ENCODE measurements around the gene MEF2D.

MEF2D gene

DNA sequence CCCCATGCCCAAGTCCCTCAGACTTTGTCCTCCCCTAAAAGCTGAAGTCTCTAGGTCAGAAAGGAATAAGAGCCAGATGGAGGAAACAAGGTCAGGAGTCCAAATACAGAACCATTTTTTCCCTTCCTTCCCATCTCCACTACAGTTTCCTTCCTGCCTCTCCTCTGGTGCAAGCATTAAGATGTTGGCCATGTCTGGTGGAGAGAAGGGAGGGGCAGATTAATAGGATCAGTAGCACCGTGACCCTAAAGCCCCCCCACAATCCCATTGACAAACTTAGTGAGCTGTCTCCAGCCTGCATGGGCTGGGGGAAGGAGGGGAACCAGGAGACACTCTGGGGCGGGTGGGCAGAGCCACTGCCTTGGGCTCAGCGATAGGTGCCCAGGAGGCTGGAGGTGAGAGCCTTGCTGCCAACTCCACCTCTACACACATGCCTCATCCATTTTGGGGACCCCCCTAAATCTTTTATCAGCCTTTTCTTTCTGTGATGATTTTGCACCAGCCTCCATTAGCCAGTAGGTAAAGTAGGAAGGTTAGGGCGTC lies 71.8 kb downstream of the MEF2D start:
- DNase-seq (ENCODE audit: low spot score): no peak

DNA sequence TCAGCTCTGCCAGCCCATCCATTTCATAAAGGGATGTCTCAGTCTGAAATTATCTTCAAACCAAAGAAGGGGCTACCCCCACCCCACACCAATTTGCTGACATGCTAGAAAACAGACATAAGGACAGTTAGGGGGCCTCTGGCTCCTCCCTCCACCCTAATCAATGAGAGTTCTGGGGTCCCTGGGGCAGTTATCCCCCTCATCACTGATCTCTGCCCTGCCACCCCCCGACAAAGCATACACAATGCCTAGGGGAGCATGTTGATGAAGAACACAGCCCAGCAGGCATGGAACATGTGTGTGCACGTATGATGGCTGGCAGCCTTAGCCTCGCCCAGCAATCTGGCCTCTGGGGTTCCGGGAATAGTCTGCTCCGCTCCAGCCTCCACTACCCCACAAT lies 72.6 kb downstream of the MEF2D start:
- DNase-seq (ENCODE audit: low spot score): no peak

GRCh38 chr1:156425943-156426342 lies 74.6 kb downstream of the MEF2D start:
- no peak for DNase-seq (ENCODE audit: low spot score)

DNA sequence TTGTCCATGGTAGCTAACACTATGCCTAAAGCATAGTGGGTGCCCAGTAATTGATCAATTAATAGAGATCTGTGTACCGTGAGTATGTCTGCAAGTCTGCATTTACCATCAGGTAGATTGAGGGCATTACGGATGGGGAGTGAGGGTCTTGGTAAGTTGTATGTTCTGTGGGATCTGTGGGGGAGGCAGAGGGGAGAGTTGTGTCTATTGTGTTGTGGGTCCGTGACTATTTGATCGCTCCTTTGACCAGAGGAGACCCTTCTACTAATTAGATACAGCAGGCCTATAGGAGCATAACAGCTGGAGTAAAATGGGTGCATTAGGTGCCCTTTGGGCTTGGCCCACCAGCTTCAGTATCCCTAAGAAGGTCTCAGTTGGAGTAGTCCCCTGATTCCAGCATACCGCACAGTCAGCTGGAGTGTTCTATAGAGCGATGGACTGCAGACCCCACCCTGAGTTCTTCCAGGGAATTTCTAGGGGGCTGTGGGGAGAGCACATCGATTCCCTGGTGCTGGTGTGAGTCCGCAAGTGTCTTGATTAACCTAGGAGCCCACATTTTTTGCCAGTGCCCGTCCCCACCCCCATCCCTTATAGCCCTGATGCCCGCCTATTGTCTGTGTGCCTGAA lies 75.7 kb downstream of the MEF2D start:
- no peak for DNase-seq (ENCODE audit: low spot score)

DNA sequence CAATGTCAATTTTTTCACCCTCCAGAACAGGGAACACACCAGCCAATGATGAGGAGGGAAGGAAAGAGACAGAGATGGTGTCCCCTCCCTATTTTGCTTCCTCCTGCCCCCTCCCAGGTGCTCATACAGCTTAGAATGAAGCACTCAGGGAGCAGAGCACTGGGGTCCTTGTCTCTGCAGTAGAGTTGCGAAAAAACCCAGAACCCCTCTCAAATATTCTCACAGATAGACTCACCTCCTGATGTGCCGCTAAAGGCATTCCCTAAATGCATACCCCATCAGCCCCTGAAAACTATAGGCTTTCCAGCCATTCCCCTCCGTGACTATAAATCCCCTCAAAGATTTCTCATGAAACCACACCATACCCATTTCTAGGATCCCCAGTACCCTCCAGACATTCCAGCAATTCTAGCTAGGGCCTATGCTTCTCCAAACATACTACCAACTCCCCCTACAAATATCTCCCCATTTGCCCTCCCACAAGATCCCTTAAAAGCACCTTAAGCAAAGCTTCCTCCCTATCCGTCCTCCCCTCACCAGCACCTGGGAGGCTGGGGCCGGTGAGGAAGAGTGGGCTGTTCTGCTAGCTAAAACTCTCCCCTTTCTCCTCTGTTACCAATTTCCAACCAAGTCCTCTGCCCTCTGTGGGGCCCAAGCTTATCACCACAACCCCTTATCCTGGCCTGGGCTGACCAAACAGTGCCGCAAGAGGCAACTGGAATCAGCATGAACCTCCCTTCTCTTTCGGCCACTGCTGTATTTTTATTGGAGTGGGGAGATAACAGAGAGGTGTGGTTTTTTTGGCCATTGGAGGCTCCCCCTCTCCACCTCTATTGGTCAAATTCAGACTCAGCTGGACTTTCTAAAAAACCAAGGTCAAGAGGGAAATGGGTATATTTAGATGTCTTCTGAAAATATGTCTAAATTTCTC lies 76.9 kb downstream of the MEF2D start:
- no peak for DNase-seq (ENCODE audit: low spot score)

GRCh38 chr1:156422602-156423091 lies 77.9 kb downstream of the MEF2D start:
- no peak for DNase-seq (ENCODE audit: low spot score)

DNA sequence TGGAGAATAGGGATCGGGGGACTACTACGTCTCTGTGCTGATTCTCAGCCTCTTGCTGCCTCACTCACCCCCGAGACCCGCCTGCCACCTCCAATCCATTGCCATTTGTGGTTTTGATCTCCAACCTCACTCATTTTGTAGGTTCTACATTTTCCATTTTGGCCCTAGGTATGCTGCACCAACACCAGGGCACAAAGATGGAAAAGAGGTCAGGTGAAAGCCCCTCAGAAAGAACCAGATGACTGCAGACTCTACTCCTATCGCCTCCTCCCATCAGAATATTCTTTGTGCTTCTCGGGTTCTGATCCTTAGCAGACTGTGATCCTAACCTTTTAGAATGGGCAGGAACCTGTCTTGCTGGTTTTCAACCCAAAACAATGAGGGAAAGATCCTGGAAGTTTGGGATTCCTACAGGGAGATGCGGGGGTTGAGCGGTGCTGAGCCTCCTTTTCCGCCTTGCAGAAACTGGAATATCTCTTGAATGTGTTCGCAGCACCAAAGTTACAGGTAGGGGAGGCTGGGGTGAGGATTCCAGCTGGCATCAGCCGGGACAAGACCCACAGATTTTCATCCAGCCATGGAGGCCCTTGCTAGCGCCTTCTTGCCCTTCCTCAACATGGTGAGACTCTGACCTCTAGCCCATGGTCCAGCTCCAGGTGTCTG lies 78.5 kb downstream of the MEF2D start:
- DNase-seq (ENCODE audit: low spot score): no peak

- DNase-seq (ENCODE audit: low spot score): peak; percentile 92
Observed at GRCh38 chr1:156421062-156421938, 79.3 kb downstream of the MEF2D start.

DNA sequence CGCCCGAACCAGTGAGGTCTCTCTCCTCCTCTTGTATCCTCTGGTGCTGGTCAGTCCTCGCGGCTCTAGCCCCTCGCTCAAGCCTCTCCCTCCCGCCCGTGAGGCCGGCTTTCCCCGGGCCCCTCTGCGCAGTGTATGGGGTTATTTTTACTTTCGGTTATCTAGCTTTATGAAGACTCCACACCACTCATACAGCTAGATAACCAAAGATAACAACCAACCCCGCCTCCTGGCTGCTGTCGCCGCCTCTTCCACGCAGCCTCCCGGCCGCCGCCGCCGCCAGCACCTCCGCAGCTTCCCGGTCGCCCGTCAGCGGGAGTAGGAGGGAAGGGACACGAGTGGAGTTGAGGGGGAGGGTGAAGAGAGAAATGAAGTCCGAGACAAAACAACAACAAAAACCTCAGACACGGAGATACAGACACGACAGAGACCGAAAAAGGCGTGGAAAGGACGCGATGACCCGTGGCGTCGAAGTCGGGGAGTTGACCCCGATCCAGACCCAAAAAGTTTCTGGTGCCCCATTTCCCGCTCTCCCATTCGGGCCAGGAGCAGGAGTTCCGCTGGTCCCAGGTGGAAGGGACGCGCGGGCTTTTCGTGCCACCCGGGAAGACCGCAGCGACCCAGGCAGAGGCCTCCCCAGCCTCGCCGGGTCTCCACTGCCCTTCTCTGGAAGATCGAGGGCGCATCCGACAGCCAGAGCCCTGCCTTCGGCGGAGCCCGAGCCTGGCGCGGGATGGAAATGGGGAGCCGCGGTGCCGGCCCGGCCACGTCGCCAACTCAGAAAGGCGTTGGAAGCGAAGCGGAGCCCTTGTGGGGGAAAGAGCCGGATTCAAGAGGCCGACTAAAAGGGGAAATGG lies 80.1 kb downstream of the MEF2D start:
- no peak for DNase-seq (ENCODE audit: low spot score)

GRCh38 chr1:156419854-156420204 lies 80.7 kb downstream of the MEF2D start:
- DNase-seq (ENCODE audit: low spot score): no peak

DNA sequence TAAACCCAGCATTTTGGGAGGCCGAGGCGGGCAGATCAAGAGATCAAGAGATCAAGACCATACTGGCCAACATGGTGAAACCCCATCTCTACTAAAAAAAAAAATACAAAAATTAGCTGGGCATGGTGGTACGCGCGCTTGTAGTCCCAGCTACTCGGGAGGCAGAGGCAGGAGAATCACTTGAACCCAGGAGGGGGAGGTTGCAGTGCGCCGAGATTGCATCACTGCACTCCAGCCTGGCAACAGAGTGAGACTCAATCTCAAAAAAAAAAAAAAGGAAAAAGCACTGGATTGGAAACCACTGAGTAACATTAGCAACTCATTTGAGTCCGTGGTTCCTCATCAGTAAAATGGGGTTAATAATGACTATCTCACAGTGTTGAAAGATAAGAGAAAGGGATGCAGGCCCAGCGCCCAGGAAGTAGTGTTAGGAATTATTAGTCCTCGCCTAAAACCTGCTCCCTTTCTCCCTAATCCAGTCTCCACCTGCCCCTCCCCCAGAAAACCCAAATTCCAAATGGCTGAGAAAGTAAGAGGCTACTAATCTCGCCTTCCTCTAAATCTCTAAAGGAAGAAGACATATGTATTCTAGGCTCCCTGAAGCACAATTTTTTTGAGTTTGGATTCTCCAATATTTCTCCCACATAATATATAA lies 82.0 kb downstream of the MEF2D start:
- DNase-seq (ENCODE audit: low spot score): no peak

DNA sequence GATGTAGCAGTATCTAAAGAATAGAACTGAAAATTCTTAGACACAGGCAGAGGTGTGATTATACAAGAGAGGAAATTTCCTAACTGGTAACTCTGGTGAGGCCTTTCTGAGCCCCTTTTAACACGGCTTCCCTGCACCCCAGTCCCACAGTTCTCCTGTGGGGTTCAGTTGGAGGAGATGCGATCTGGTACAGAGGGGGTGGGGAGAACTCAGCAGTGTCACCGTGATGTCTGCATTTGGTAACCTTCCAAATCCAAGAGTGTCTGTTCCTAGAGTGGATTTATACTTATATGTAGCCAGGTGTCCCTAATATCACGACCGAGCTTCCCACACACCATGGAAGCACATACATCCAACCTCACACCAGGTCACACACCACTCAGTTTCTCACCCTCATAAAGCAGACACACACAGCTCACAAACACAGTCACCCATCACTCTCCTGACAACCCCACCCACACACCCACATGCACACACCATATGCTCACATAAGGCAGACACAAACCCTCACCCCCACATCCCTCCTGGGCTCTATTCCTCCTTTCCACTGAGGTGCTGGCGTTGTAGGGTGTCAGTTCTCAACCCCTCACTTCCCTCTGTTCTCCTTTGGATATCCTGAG lies 83.1 kb downstream of the MEF2D start:
- peak; percentile 64 for DNase-seq (ENCODE audit: low spot score)

- no peak for DNase-seq (ENCODE audit: low spot score)
Observed at GRCh38 chr1:156416993-156417392, 83.6 kb downstream of the MEF2D start.

- DNase-seq (ENCODE audit: low spot score): no peak
Observed at GRCh38 chr1:156414461-156415064, 86.0 kb downstream of the MEF2D start.

All from cerebellar cortex (tissue), 1 donor.